GM21367 (cell line): ENCODE data around the gene ZSCAN16.

ENCODE experiments used
- ATAC-seq: cut with Tn5 transposase; IDR thresholded peaks from one replicate; pipeline ENCODE4 v1.9.1; 2021; ENCODE audit not compliant: unreplicated experiment

ZSCAN16 gene

DNA sequence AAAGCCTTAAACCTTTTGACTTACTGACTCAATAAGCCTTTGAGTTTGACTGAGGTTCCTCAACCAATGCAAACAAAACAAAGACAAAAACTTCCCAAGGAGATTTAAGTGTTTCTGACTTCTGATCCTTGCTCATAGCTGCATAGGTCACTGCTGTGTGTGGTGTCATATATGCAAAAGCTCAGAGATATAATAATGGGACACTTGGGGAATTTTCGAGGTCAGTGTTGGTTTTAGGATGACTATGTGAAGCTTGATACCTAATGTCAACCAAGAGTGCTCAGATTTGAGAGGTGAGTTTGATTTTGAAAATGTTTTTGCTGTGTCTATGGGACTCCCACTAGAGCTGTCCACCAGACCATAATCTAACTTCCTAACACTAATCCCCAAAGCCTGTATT is 43.5 kb downstream of the ZSCAN16 start:
- ATAC-seq = no peak

DNA sequence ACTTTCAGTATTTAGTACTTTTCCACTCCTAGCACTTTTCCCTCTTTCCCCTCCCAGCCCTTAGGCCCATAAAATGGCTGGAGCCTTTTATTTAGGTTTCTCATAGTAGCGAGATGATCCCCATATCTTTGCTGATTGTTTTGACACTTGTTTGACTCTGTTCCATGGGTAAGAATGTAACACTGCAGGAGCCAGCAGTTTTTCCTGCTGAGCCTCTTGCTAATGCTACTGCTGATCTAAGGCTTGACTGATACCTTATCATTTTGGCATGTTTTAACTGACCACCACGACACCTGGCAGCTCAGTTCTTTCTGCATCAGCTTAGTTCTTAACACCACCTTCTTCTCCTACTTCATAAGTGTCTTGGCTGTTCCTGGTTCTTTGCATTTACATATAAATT is 46.9 kb downstream of the ZSCAN16 start:
- no peak for ATAC-seq

GRCh38 chr6:28172006-28172405 is 47.6 kb downstream of the ZSCAN16 start:
- no peak for ATAC-seq

DNA sequence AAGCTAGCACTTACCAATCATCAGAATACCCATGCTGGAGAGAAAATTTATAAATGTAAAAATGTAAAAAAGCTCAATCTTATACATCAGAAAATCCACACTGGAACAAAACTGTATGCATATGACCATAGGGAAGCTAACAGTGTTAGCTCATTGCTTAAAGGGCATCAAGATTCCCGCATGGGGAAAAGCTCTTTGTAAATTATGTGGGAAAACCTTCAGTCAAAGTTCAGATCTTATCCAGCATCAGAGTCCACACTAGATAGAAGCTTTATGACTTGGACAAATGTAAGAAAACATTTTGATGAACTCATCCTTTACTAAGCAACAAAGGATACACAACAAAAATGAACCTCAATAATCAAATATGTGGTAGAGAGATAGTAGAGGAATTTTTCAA is 52.0 kb downstream of the ZSCAN16 start:
- ATAC-seq = no peak
